ENCODE data around the gene INSYN1.

- TF ChIP-seq, protein P1, sequence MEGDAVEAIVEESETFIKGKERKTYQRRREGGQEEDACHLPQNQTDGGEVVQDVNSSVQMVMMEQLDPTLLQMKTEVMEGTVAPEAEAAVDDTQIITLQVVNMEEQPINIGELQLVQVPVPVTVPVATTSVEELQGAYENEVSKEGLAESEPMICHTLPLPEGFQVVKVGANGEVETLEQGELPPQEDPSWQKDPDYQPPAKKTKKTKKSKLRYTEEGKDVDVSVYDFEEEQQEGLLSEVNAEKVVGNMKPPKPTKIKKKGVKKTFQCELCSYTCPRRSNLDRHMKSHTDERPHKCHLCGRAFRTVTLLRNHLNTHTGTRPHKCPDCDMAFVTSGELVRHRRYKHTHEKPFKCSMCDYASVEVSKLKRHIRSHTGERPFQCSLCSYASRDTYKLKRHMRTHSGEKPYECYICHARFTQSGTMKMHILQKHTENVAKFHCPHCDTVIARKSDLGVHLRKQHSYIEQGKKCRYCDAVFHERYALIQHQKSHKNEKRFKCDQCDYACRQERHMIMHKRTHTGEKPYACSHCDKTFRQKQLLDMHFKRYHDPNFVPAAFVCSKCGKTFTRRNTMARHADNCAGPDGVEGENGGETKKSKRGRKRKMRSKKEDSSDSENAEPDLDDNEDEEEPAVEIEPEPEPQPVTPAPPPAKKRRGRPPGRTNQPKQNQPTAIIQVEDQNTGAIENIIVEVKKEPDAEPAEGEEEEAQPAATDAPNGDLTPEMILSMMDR (conservative IDR thresholded peaks at IDR 0.05 in 1 of 2, IDR thresholded peaks at IDR 0.05 in 1 of 2; ENCODE audit: extremely low read depth in 1 of 2, insufficient read depth in 1 of 2, low read depth in 1 of 2, low read length in 2 of 2), result no peak
- no peak for TF ChIP-seq EZH2 (IDR thresholded peaks at IDR 0.05; ENCODE audit: borderline replicate concordance, low read length)
Measured at GRCh38 chr15:73746883-73747282, 6.3 kb downstream of the INSYN1 start.
